ENCODE measurements around the gene AMPD1.
A peak's percentile ranks its signal among the peaks of the same experiment; 100 is the strongest.

AMPD1 gene

GRCh38 chr1:114695430-114696058 is at the start of gene AMPD1:
AMPD1 (minus strand) TSS chr1:114695546; CDS start chr1:114695471, 75 bp downstream.
- no peak for DNase-seq

- no peak for DNase-seq
Observed at GRCh38 chr1:114741963-114742746, 46.8 kb upstream of the AMPD1 start.

GRCh38 chr1:114740331-114740730 is 45.0 kb upstream of the AMPD1 start:
- DNase-seq: no peak

DNA sequence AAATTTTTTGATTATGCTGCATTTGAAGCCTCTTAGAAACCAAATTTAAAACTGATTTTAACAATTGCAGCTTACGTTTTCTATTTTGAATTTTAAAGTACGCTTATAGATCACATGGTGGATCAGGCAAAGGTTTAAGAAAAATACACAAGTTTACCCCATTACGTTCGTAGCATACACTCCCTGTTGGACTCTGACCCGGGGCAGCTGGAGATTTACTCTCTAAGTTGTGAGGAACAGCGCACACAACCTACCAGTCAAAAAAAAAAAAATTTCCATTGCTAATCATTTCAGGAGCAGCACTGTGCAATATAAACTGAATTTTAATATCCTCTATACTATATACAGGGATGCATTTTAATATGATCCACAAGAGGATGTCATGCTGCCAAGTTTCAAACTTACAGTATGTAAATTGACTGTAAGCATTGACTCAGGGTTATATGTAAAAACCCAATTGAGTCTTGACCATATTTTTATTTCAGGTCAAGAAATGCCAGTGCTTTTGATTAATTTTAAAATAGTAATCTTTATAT is 42.0 kb upstream of the AMPD1 start:
- no peak for DNase-seq

GRCh38 chr1:114735479-114735878 is 40.1 kb upstream of the AMPD1 start:
- DNase-seq: no peak

DNA sequence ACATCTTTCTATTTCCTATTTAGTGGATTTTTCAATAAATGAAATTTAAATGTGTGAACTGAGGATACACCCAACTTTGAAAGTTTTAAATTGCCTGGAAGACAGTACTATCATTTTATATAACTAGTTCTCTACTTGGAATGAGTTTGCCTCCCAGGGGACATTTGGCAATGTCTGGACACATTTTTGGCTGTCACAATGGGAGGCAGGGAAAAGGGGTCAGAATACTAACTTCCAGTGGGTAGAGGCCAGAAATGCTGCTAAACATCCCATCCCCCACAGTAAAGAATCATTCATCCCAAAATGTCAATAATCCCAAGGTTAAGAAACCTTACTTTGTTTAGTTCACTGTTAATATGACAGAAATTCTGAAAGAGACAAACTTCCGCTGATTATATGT is 34.4 kb upstream of the AMPD1 start:
- DNase-seq: no peak

DNA sequence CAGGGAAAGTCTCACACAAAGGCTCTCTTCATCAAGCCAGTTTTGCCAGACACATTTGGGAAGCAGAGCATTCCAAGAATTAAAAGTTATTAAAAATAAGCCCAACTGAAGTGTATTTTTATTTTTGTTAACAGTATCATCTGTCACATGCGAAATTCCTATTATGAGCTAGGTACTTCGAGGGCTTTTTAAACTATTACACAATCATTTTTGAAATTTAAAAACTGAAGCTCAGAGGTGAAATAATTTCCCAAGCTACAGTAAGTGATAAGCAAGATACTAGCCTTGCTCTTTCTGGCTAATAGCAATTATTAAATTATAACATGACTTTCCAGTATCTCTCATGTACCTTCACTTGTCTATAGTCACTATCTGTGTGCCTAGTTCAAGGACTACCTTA is 33.2 kb upstream of the AMPD1 start:
- DNase-seq: no peak

GRCh38 chr1:114725230-114725629 is 29.9 kb upstream of the AMPD1 start:
- DNase-seq: no peak

DNA sequence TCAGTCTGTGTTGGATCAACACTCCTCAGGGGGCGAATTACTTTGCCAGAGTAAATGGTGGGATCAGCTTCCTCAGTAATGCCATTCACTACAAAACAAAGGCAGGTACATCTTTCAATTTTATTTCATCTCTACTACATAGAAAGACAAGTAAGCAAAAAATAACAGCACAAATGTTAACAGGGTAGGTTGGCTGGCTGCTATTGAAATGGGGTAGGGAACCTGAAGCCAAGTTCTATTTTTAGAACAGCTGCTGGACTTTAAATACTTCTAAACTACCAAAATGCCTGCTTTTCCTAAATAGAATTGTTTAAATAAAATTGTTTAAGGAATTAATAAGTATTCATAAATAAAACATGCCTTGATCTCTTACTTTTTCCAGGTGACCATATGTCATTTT is 28.6 kb upstream of the AMPD1 start:
- no peak for DNase-seq

- no peak for DNase-seq
Observed at GRCh38 chr1:114723457-114723856, 28.1 kb upstream of the AMPD1 start.

- DNase-seq: no peak
Observed at GRCh38 chr1:114720492-114720891, 25.1 kb upstream of the AMPD1 start.

GRCh38 chr1:114719424-114719787 is 24.1 kb upstream of the AMPD1 start:
- DNase-seq: no peak

- no peak for DNase-seq
Observed at GRCh38 chr1:114718661-114719423, 23.5 kb upstream of the AMPD1 start.

GRCh38 chr1:114716304-114717170 is 21.2 kb upstream of the AMPD1 start, which contains the start of gene NRAS:
NRAS (minus strand) TSS chr1:114716771; CDS start chr1:114716160, 611 bp downstream.
- DNase-seq: peak; percentile 89

GRCh38 chr1:114715952-114716303 is 20.6 kb upstream of the AMPD1 start:
- DNase-seq: peak; percentile 38

DNA sequence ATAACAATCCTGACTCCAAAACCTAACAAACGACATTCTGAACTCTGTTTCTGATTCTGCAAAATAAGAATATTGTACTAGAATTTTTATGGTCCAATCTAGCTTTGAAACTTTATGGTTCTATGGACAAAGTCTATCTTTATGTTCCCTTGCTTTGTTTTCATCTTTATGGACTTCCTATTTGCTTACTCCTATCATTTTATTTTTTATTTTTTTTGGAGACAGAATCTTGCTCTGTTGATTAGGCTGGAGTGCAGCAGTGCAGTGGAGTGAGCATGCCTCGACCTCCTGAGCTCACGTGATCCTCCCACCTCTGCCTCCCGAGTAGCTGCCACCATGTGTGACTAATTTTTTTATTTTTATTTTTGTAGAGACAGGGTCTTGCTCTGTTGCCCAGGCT is 17.6 kb upstream of the AMPD1 start:
- no peak for DNase-seq

- DNase-seq: no peak
Observed at GRCh38 chr1:114710360-114710759, 15.0 kb upstream of the AMPD1 start.

DNA sequence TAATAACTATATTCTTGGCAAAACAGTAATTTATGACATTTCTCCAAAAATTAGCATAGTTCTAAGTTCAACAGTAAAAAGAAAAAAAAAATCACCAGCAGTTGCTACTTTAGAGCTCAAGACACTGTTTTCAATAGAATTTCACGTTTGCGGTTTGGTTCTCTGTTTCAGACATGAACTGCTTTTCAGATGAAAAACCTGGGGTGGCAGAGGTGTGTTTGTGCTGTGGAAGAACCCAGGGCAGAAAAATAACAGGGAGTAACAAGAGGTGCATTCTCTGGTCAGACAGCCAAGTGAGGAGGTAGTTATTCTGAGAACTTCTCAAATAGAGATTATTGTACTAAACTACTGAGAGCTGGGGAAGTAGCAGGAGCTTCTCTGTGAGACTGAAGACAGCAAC is 12.3 kb upstream of the AMPD1 start:
- DNase-seq: no peak

DNA sequence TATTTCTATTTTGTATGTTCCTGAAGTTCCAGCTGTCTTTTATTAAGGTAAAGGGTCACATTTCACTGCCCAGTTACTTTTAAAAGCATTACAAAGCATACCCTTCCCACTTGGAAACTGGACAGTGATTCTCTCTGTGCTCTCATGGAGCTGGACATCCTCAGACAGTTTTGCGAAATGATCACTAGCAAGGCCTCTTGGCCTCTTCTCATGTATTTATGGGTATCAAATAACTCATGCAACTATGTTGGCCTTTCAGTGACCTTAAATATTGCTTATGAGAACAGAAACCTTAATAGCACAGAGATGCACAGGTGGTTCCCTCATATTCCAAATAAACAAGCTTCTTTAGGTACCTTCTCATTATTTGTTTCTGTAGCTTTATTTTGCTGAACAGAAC is 7.9 kb upstream of the AMPD1 start:
- no peak for DNase-seq

DNA sequence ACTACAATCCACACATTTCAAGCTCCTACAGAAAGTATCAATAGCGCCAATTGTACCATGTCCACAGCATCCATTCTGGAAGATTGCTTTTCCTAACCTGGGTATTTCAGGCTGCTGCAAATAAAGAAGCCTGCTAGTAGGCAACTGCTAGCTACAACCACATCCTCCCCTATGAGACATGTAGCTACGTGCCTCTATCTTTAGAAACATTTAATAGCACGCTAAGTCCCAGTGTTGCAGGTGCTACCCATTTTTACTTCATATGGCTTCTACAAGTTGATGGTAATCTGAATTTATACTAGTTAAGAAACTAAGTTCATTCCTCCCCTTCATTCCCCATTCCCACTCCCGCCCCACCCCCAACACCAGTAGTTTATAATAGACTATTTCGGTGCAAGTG is 7.4 kb upstream of the AMPD1 start:
- no peak for DNase-seq

DNA sequence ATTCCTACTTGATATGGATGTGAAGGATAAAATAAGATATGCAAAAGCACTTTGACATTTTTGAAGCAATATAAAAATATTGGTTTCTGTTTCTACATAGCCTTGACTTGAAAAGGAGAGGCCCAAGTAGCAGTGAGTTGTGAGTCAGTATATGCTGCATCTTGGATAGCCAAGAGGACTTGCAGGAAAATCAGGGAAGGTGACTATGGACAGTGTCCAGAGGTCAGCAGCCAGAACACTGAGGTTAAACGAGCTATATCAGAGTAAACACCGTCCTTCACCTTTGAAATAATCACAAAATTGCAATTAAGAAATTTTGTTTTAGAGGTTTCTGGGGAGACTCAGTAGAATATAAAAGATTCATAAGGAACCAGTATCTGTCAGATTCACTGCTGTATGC is 6.6 kb upstream of the AMPD1 start:
- DNase-seq: no peak

- no peak for DNase-seq
Observed at GRCh38 chr1:114700036-114700600, 4.8 kb upstream of the AMPD1 start.
